ENCODE measurements around the gene RAB37.

- TF ChIP-seq GATA3 (IDR thresholded peaks at IDR 0.05; ENCODE audit: low read depth, low read length) (no peak), GATA2 (IDR thresholded peaks at IDR 0.05; ENCODE audit: low read depth, low read length) (no peak)
These were observed 419 bp downstream of the RAB37 start for GRCh38 chr17:74737299-74738050.

All from SH-SY5Y (cell line).